ENCODE measurements around the gene CCDC186. TPM values are rescaled to one million over a fixed set of nuclear protein-coding genes. Genes with fewer than 3 reads are reported as not detected.

Gene CCDC186
- total RNA-seq, 1 donor from 2014 or later, result 56.4 TPM

Small RNA genes within 50 kb of the gene (small RNA-seq; reads per million reads assigned to genes)
- not detected for gene RF02277 (ENCODE audit: low replicate concordance)
- not detected for gene RNU6-709P (ENCODE audit: low replicate concordance)

Other genes with a start within 250 kb of the CCDC186 start
- gene ADRB1, start 130.3 kb downstream of the CCDC186 start, total RNA-seq, result 0.79 TPM
- 0.20 TPM for gene TDRD1, start 5.2 kb upstream of the CCDC186 start, total RNA-seq
- 19.5 TPM for gene VWA2, start 65.1 kb upstream of the CCDC186 start, total RNA-seq
- gene AFAP1L2, start 230.3 kb upstream of the CCDC186 start, total RNA-seq, result 24.9 TPM

All from skin of body (tissue), 2 donors.